Endothelial cell of umbilical vein (primary cell): ENCODE data around the gene KLF13. TPM values are rescaled to one million over a fixed set of nuclear protein-coding genes. Genes with fewer than 3 reads are reported as not detected.

Experiments used
- BruUV-seq: library from RNA; stranded (reverse); fragments of 400-500 nt; replicated peaks from 2 replicates; lab custom pipeline; 2021; lab: Mats Ljungman, UMichigan
- CTCF ChIA-PET: fragments of 300-600, 350-600 bp; sonication (Branson Sonifier 250); formaldehyde crosslinking; loops from one replicate; lab custom pipeline; 2021; ENCODE audit warnings: antibody characterized with exemption, inconsistent platforms; lab: Charles Lee
- POLR2A ChIA-PET: fragments of 300-600, 350-600 bp; sonication (Branson Sonifier 250); formaldehyde crosslinking; loops from one replicate; lab custom pipeline; 2021; ENCODE audit warnings: antibody characterized with exemption, inconsistent platforms; lab: Charles Lee
- DNase-seq: peaks from one replicate; pipeline ENCODE4 v3.0.0-alpha.2; 2011; ENCODE audit warnings: low read depth, low spot score
- FAIRE-seq: peaks from 2 replicates; lab custom pipeline; 2011; peaks lifted over from hg19 to GRCh38; lab: Jason Lieb, UNC
- H2AFZ ChIP-seq: 2 replicates; pipeline ENCODE4 v1.6.0; 2012; ENCODE audit warnings: low read depth, low read length, control low read depth, inconsistent platforms
- H3K27ac ChIP-seq: 2 replicates; pipeline ENCODE4 v1.5.1; 2011; ENCODE audit warnings: low read depth, mild to moderate bottlenecking, control low read depth, low read length, moderate library complexity; ENCODE audit not compliant: insufficient read depth
- H3K27me3 ChIP-seq, 2 experiments: 2 replicates each; pipeline versions ENCODE4 v1.6.0 to v1.6.1; 2011; ENCODE audit warnings: low read length in 2 of 2, mixed read lengths in 1 of 2; ENCODE audit not compliant: control insufficient read depth in 2 of 2, insufficient read depth in 2 of 2
- H3K36me3 ChIP-seq, 2 experiments: 2 replicates in 1 of 2; 3 replicates in 1 of 2; pipeline ENCODE4 v1.5.1; 2011; ENCODE audit warnings: low read length in 2 of 2, mild to moderate bottlenecking in 1 of 2, moderate library complexity in 1 of 2; ENCODE audit not compliant: control insufficient read depth in 2 of 2, insufficient read depth in 2 of 2; ENCODE audit errors: extremely low read depth in 1 of 2
- H3K4me1 ChIP-seq: 3 replicates; pipeline ENCODE4 v1.5.1; 2011; ENCODE audit warnings: mild to moderate bottlenecking, low read length; ENCODE audit not compliant: control insufficient read depth, insufficient read depth; ENCODE audit errors: extremely low read depth
- H3K4me2 ChIP-seq: 2 replicates; pipeline ENCODE4 v1.6.1; 2011; ENCODE audit warnings: low read length, control low read depth, mixed read lengths; ENCODE audit not compliant: insufficient read depth
- H3K4me3 ChIP-seq, 3 experiments: fragments of 200-600 bp in 1 of 3; sonication (generic), shearing (Covaris generic) in 1 of 3; replicated peaks in 1 of 3; 2 replicates each; pipeline ENCODE4 v1.5.1; 2011 to 2016; ENCODE audit warnings: control low read depth in 3 of 3, low read length in 3 of 3, mild to moderate bottlenecking in 2 of 3, inconsistent platforms in 1 of 3, low read depth in 1 of 3, moderate library complexity in 1 of 3; ENCODE audit not compliant: insufficient read depth in 1 of 3
- H3K79me2 ChIP-seq: 2 replicates; pipeline ENCODE4 v1.6.0; 2012; ENCODE audit warnings: low read length, inconsistent platforms; ENCODE audit not compliant: control insufficient read depth, insufficient read depth
- H3K9ac ChIP-seq: replicated peaks from 2 replicates; pipeline ENCODE3; 2011; ENCODE audit warnings: low read length, control low read depth; ENCODE audit not compliant: insufficient read depth; ENCODE audit errors: extremely low read depth
- H3K9me1 ChIP-seq: replicated peaks from 3 replicates; pipeline ENCODE4 v1.6.0; 2011; ENCODE audit warnings: mild to moderate bottlenecking, low read length; ENCODE audit not compliant: control insufficient read depth, insufficient read depth; ENCODE audit errors: extremely low read depth
- H3K9me3 ChIP-seq: replicated peaks from 2 replicates; pipeline ENCODE4 v1.5.1; 2012; ENCODE audit warnings: low read length, inconsistent platforms; ENCODE audit not compliant: control insufficient read depth, insufficient read depth
- H4K20me1 ChIP-seq: replicated peaks from 2 replicates; pipeline ENCODE3; 2011; ENCODE audit warnings: mild to moderate bottlenecking, low read length; ENCODE audit not compliant: control insufficient read depth, insufficient read depth; ENCODE audit errors: extremely low read depth
- CTCF ChIP-seq, 2 donors: IDR thresholded peaks; 1 replicate in 1 of 2; 2 replicates in 1 of 2; pipeline ENCODE4 v1.5.1; 2011; ENCODE audit warnings: low read length in 2 of 2, mild to moderate bottlenecking in 2 of 2, moderate library complexity in 2 of 2, control low read depth in 1 of 2, inconsistent platforms in 1 of 2, low read depth in 1 of 2; ENCODE audit not compliant: insufficient read depth in 1 of 2; ENCODE audit errors: extremely low read depth in 1 of 2
- EZH2 ChIP-seq: IDR thresholded peaks from 2 replicates; pipeline ENCODE4 v1.6.1; 2012; ENCODE audit warnings: borderline replicate concordance, low read depth, mild to moderate bottlenecking, moderate library complexity, low read length, inconsistent platforms; ENCODE audit not compliant: severe bottlenecking
- FOS ChIP-seq: IDR thresholded peaks from 2 replicates; pipeline ENCODE4 v1.6.1; 2011; ENCODE audit warnings: mild to moderate bottlenecking, low read length, moderate library complexity, borderline replicate concordance; ENCODE audit not compliant: insufficient read depth
- GATA2 ChIP-seq: IDR thresholded peaks from 2 replicates; pipeline ENCODE4 v1.7.0; 2011; ENCODE audit warnings: low read depth, mild to moderate bottlenecking, moderate library complexity, mixed read lengths, low read length; ENCODE audit not compliant: insufficient read length, insufficient read depth
- JUN ChIP-seq: IDR thresholded peaks from 2 replicates; pipeline ENCODE4 v1.6.1; 2011; ENCODE audit warnings: borderline replicate concordance, low read depth; ENCODE audit not compliant: insufficient read length, insufficient read depth
- MAX ChIP-seq: IDR thresholded peaks from 2 replicates; pipeline ENCODE4 v1.6.1; 2011; ENCODE audit not compliant: insufficient read depth, insufficient read length
- MYC ChIP-seq: IDR thresholded peaks from one replicate; pipeline ENCODE4 v1.6.1; 2011; ENCODE audit warnings: mild to moderate bottlenecking, low read depth, low read length
- POLR2A ChIP-seq: IDR thresholded peaks from 2 replicates; pipeline ENCODE4 v1.6.1; 2012; ENCODE audit warnings: low read depth, mild to moderate bottlenecking, control low read depth, low read length
- POLR2AphosphoS5 ChIP-seq: IDR thresholded peaks from 2 replicates; pipeline ENCODE4 v1.6.1; 2012; ENCODE audit warnings: low read depth, mild to moderate bottlenecking, control low read depth, low read length, moderate library complexity; ENCODE audit not compliant: insufficient read depth
- dilution Hi-C: fragments of 300-500 bp; cut with MboI; formaldehyde crosslinking; loops from one replicate; pipeline ENCODE4 v1.15.0; 2019; ENCODE audit warnings: low sequenced_read_pairs; ENCODE audit not compliant: extremely low pct_ligation_motif_present
- intact Hi-C: fragments of 100-400 bp; cut with micrococcal nuclease; formaldehyde crosslinking; loops from one replicate; pipeline ENCODE4 v1.10.0; 2022
- polyA plus RNA-seq, 4 experiments: library from polyadenylated mRNA; depleted of rRNA in 3 of 4; stranded (reverse) in 3 of 4; unstranded in 1 of 4; fragments of >200 nt; gene quantifications; 2 replicates each; pipeline versions ENCODE4 v1.2.1 to v1.2.3, GENCODE V29; 2011 to 2012; ENCODE audit warnings: missing spikeins in 1 of 4
- total RNA-seq: library from RNA; stranded (reverse); gene quantifications from 2 replicates; pipeline ENCODE4 v1.2.3, GENCODE V29; 2021

Gene KLF13
- total and polyA plus RNA-seq, 2 donors (not counting 3 experiments of a cell fraction or from before 2014, with no cell fraction given), result 10.1 to 31.9 TPM

GRCh38 chr15:31311735-31312619 is 14.7 kb upstream of the KLF13 start:
- H3K4me1 ChIP-seq, result no peaks in the 10 kb centered on the region
- H3K9me1 ChIP-seq, result no peaks in the 10 kb centered on the region
- no peak overlapping the region for H3K4me2 ChIP-seq
- H3K27me3 ChIP-seq, result no peaks in the 10 kb centered on the region
- no peak overlapping the region for H3K27ac ChIP-seq
- no peak overlapping the region for H3K4me3 ChIP-seq
- H4K20me1 ChIP-seq, result no peaks in the 10 kb centered on the region
- no TSS peak for BruUV-seq
- TF ChIP-seq MAX (no peak), POLR2A (no peak), GATA2 (no peak), JUN (no peak), POLR2AphosphoS5 (no peak), CTCF (IDR thresholded peaks at IDR 0.05; ENCODE audit: extremely low read depth in 1 of 2, insufficient read depth in 1 of 2, low read depth in 1 of 2, low read length in 2 of 2) (no peak), MYC (no peak), EZH2 (no peak), FOS (no peak)
- no peaks in the 10 kb centered on the region for H3K36me3 ChIP-seq
- no peaks in the 10 kb centered on the region for H3K9me3 ChIP-seq
- H3K79me2 ChIP-seq, result no peaks in the 10 kb centered on the region
- FAIRE-seq (no peak), DNase-seq (no peak)
- no peak overlapping the region for H2AFZ ChIP-seq
- intact Hi-C loops, result no loop called here
- POLR2A ChIA-PET, result no interaction called here
- CTCF ChIA-PET, result interaction anchor here (1.4 to 1.7 kb wide), 3 partner anchors 8 to 177 kb away, joined by 3 to 4 read pairs (median 3); no protein-coding TSS in a partner anchor
- no peak overlapping the region for H3K9ac ChIP-seq
- dilution Hi-C loops, result loop anchor here (25.0 kb wide), 1 partner anchor 100 kb away; no protein-coding TSS in a partner anchor
